ENCODE measurements around the gene SH3GL1. TPM values are rescaled to one million over a fixed set of nuclear protein-coding genes. Genes with fewer than 3 reads are reported as not detected.

The SH3GL1 gene
- polyA plus RNA-seq, 3 donors: 63.5 to 82.4 (median 78.2) TPM

- no peak for DNase-seq
Measured at GRCh38 chr19:4324228-4324627, 76.1 kb downstream of the SH3GL1 start.

- no peak for DNase-seq
Measured at GRCh38 chr19:4323692-4324091, 76.7 kb downstream of the SH3GL1 start.

GRCh38 chr19:4322942-4323665 lies 77.2 kb downstream of the SH3GL1 start:
- no peak for DNase-seq

- no peak for DNase-seq
Measured at GRCh38 chr19:4320419-4320818, 79.9 kb downstream of the SH3GL1 start.

GRCh38 chr19:4319067-4319718 lies 81.2 kb downstream of the SH3GL1 start:
- DNase-seq: no peak

- no peak for DNase-seq
Measured at GRCh38 chr19:4318460-4318859, 81.9 kb downstream of the SH3GL1 start.

GRCh38 chr19:4316956-4317355 lies 83.4 kb downstream of the SH3GL1 start:
- no peak for DNase-seq

- no peak for DNase-seq
Measured at GRCh38 chr19:4313847-4314490, 86.4 kb downstream of the SH3GL1 start.

Other genes starting within 250 kb of the SH3GL1 start
- gene CREB3L3, start 246.9 kb downstream of the SH3GL1 start, polyA plus RNA-seq (ENCODE audit: insufficient read length in 3 of 3): 1 to 10 TPM in 2 of 3 donors, under 1 TPM in 1; 0.87 to 1.4 (median 1.1) TPM
- gene SIRT6, start 218.0 kb downstream of the SH3GL1 start, polyA plus RNA-seq (ENCODE audit: insufficient read length in 3 of 3): 10 to 100 TPM; 21.9 to 29.5 (median 23.3) TPM
- 1 to 10 TPM; 1.1 to 2.4 (median 1.7) TPM for gene ANKRD24, start 217.9 kb downstream of the SH3GL1 start, polyA plus RNA-seq (ENCODE audit: insufficient read length in 3 of 3)
- gene EBI3, start 171.0 kb downstream of the SH3GL1 start, polyA plus RNA-seq (ENCODE audit: insufficient read length in 3 of 3): under 1 TPM; 0.76 to 0.84 (median 0.82) TPM
- 10 to 100 TPM; 24.0 to 28.1 (median 24.9) TPM for gene YJU2, start 153.5 kb downstream of the SH3GL1 start, polyA plus RNA-seq (ENCODE audit: insufficient read length in 3 of 3)
- gene SHD, start 121.3 kb downstream of the SH3GL1 start, polyA plus RNA-seq (ENCODE audit: insufficient read length in 3 of 3): 1 to 10 TPM; 1.3 to 2.8 (median 2.1) TPM
- gene TMIGD2, start 98.2 kb downstream of the SH3GL1 start, polyA plus RNA-seq (ENCODE audit: insufficient read length in 3 of 3): under 1 TPM; 0.30 to 0.69 (median 0.41) TPM
- 1 to 10 TPM; 6.7 to 9.0 (median 8.4) TPM for gene FSD1, start 95.9 kb downstream of the SH3GL1 start, polyA plus RNA-seq (ENCODE audit: insufficient read length in 3 of 3)
- gene STAP2, start 61.7 kb downstream of the SH3GL1 start, polyA plus RNA-seq (ENCODE audit: insufficient read length in 3 of 3): 10 to 100 TPM; 24.4 to 33.7 (median 31.4) TPM
- gene MPND, start 57.0 kb downstream of the SH3GL1 start, polyA plus RNA-seq (ENCODE audit: insufficient read length in 3 of 3): 10 to 100 TPM; 29.3 to 33.8 (median 31.8) TPM
- gene CHAF1A, start 2.1 kb upstream of the SH3GL1 start, polyA plus RNA-seq (ENCODE audit: insufficient read length in 3 of 3): 10 to 100 TPM; 23.6 to 26.1 (median 24.3) TPM
- 100 to 1,000 TPM; 108 to 137 (median 111) TPM for gene UBXN6, start 57.2 kb upstream of the SH3GL1 start, polyA plus RNA-seq (ENCODE audit: insufficient read length in 3 of 3)
- 100 to 1,000 TPM in 1 of 3 donors, 10 to 100 TPM in 2; 89.2 to 106 (median 90.7) TPM for gene HDGFL2, start 71.8 kb upstream of the SH3GL1 start, polyA plus RNA-seq (ENCODE audit: insufficient read length in 3 of 3)
- 1 to 10 TPM; 1.1 to 1.5 (median 1.4) TPM for gene PLIN4, start 117.9 kb upstream of the SH3GL1 start, polyA plus RNA-seq (ENCODE audit: insufficient read length in 3 of 3)
- gene PLIN5, start 134.7 kb upstream of the SH3GL1 start, polyA plus RNA-seq (ENCODE audit: insufficient read length in 3 of 3): 1 to 10 TPM; 3.3 to 8.0 (median 7.7) TPM
- 1 to 10 TPM in 1 of 3 donors, under 1 TPM in 2; 0.69 to 1.1 (median 0.83) TPM for gene LRG1, start 139.5 kb upstream of the SH3GL1 start, polyA plus RNA-seq (ENCODE audit: insufficient read length in 3 of 3)
- 1 to 10 TPM; 2.5 to 3.9 (median 3.1) TPM for gene SEMA6B, start 159.1 kb upstream of the SH3GL1 start, polyA plus RNA-seq (ENCODE audit: insufficient read length in 3 of 3)
- gene TNFAIP8L1, start 239.0 kb upstream of the SH3GL1 start, polyA plus RNA-seq (ENCODE audit: insufficient read length in 3 of 3): 10 to 100 TPM; 13.3 to 15.1 (median 13.5) TPM